ENCODE data around the gene MB.
"Not testable (repeated sequence)": the region's sequence is repeated elsewhere in the genome, so short reads cannot be mapped to it uniquely, and the experiment has no call there.

GRCh38 chr22:35666699-35667098, 49.6 kb upstream of the MB start:
- not testable (repeated sequence) for TF ChIP-seq EZH2 (IDR thresholded peaks at IDR 0.05; ENCODE audit: borderline replicate concordance, insufficient read depth, low read length, poor library complexity, severe bottlenecking); POLR2AphosphoS5 (IDR thresholded peaks at IDR 0.05); CTCF (IDR thresholded peaks at IDR 0.05; ENCODE audit: poor library complexity, severe bottlenecking); SMC3 (conservative IDR thresholded peaks at IDR 0.05; ENCODE audit: poor library complexity); RAD21 (conservative IDR thresholded peaks at IDR 0.05)

Measured in neural cell (in vitro differentiated cells).